ENCODE data around the gene ALK.

The ALK gene

DNA sequence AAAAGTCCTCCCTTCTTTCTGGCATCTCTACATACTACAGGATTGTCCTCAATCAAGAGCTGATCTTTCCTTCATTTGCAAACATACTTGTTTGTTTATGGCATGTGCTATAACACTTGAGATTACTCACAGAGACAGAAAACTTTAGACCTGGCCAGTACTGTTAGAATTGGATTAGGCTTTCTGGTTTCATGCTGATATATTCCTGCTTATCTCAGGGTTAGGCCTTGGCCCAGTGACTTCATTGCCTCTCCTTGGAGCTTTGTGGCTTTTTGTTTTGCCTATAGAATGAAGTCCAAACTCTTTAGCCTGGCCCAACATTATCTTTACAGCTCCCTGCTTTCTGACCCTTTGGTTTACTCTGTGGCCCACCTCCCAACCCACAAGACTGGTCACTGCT, 363.3 kb downstream of the ALK start:
- H3K4me3 ChIP-seq (ENCODE audit: low read depth, low read length) = no peak overlapping the region
- no peak for TF ChIP-seq CTCF (IDR thresholded peaks at IDR 0.05; ENCODE audit: control insufficient read depth, extremely low read depth, insufficient read depth)

DNA sequence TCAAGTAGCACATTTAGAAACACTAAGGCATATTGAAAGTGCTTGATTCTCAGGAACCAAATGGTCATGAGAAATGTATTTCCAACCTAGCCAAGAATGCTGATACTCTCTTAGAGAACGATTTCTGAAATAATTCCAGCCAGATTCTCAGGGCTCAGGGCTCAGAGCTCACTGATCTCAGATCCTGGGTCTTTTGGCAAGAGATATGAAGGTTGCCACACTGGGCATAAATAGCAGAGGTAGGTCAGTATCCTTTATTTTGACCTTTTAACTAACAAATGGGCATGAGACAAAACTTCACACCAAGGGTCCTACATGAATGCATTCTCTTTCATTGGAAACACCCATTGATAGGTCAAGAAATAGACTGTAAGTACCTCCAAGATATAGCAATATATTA, 364.1 kb downstream of the ALK start:
- TF ChIP-seq CTCF (IDR thresholded peaks at IDR 0.05; ENCODE audit: control insufficient read depth, extremely low read depth, insufficient read depth) = no peak
- H3K4me3 ChIP-seq (ENCODE audit: low read depth, low read length) = no peak overlapping the region
- no peak for DNase-seq (ENCODE audit: low read depth)

More for the DNA sequence above, 363.3 kb downstream of the ALK start:
- no peak for DNase-seq (ENCODE audit: low read depth)

DNA sequence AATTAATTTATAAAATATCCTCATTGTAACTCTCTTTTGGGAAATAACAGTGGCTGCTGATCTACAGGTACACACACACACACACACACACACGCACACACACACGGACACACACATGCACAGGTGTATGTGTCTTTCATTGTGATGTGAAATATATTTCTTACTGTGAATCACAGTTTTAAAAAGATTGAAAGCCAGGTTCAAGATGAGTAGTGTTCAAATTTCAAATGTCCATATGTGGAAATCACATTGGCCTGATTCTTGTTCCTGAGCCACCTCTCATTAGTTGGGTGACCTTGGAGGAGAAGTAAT, 372.4 kb downstream of the ALK start:
- H3K4me3 ChIP-seq (ENCODE audit: low read depth, low read length) = no peak overlapping the region
- no peak for TF ChIP-seq CTCF (IDR thresholded peaks at IDR 0.05; ENCODE audit: control insufficient read depth, extremely low read depth, insufficient read depth)
- DNase-seq (ENCODE audit: low read depth) = no peak

DNA sequence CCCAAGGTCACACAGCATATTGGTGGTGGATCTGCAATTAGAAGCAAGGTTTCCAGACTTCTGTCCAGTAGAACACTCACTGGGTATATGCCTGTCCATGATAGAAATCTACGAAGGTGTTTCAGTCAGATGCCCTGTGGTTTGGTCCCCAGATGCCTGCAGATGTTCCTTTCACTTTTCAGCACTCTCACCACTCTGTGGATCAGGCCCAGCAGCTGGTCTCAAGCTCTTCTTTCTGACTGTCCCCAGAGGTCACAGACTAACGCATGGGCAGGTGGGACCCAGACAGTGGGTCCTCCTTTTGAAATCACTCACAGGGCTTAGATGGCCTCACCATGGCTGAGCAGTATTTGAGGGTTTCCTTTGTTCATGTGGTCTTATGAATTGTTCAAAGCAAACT, 376.5 kb downstream of the ALK start:
- H3K4me3 ChIP-seq (ENCODE audit: low read depth, low read length) = no peak overlapping the region
- no peak for DNase-seq (ENCODE audit: low read depth)
- TF ChIP-seq CTCF (IDR thresholded peaks at IDR 0.05; ENCODE audit: control insufficient read depth, extremely low read depth, insufficient read depth) = no peak

- H3K4me3 ChIP-seq (ENCODE audit: low read depth, low read length) = no peak overlapping the region
- TF ChIP-seq CTCF (IDR thresholded peaks at IDR 0.05; ENCODE audit: control insufficient read depth, extremely low read depth, insufficient read depth) = no peak
- DNase-seq (ENCODE audit: low read depth) = no peak
These were observed 377.4 kb downstream of the ALK start for GRCh38 chr2:29544031-29544430.

DNA sequence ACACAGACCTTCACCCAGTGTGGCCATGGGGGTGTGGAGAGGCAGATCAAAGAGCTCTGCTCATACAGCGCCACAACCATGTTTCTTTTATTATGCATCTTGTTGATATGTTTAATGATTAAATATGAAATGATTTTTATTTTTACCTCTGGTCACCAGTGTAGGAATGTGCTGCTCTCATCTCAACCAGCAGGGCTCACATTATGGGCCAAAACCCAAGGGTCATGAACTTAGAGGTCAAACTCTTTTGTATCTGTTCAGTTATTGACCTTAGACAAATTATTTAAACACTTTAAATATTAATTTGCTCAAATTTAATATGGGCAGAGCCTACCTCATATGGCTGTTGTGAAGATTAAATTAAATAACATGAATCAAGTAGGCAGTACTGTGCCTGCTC, 386.2 kb downstream of the ALK start:
- no peak for TF ChIP-seq CTCF (IDR thresholded peaks at IDR 0.05; ENCODE audit: control insufficient read depth, extremely low read depth, insufficient read depth)
- DNase-seq (ENCODE audit: low read depth) = no peak
- H3K4me3 ChIP-seq (ENCODE audit: low read depth, low read length) = no peak overlapping the region

GRCh38 chr2:29532436-29532835, 388.9 kb downstream of the ALK start:
- no peak for TF ChIP-seq CTCF (IDR thresholded peaks at IDR 0.05; ENCODE audit: control insufficient read depth, extremely low read depth, insufficient read depth)
- H3K4me3 ChIP-seq (ENCODE audit: low read depth, low read length) = no peak overlapping the region
- no peak for DNase-seq (ENCODE audit: low read depth)
